ENCODE data around the gene CDK13.

The CDK13 gene

GRCh38 chr7:40024048-40024447, 74.0 kb downstream of the CDK13 start:
- no peak overlapping the region for H3K27ac Mint-ChIP-seq
- H3K4me1 Mint-ChIP-seq = peaks cover 16% of the 10 kb centered on the region
- no peak for ATAC-seq
- no peaks in the 10 kb centered on the region for H3K9me3 Mint-ChIP-seq
- H3K27me3 Mint-ChIP-seq = no peaks in the 10 kb centered on the region
- no peak for DNase-seq
- H3K4me3 Mint-ChIP-seq = no peak overlapping the region

GRCh38 chr7:40024841-40025240, 74.8 kb downstream of the CDK13 start:
- ATAC-seq (no peak), DNase-seq (no peak)
- no peaks in the 10 kb centered on the region for H3K27me3 Mint-ChIP-seq
- peaks cover 16% of the 10 kb centered on the region for H3K4me1 Mint-ChIP-seq
- no peak overlapping the region for H3K4me3 Mint-ChIP-seq
- no peak overlapping the region for H3K27ac Mint-ChIP-seq
- H3K9me3 Mint-ChIP-seq = no peaks in the 10 kb centered on the region

- DNase-seq (no peak), ATAC-seq (no peak)
- no peak overlapping the region for H3K27ac Mint-ChIP-seq
- no peak overlapping the region for H3K4me3 Mint-ChIP-seq
- H3K4me1 Mint-ChIP-seq = peaks cover 24% of the 10 kb centered on the region
- H3K9me3 Mint-ChIP-seq = no peaks in the 10 kb centered on the region
- no peaks in the 10 kb centered on the region for H3K27me3 Mint-ChIP-seq
Measured at GRCh38 chr7:40027545-40027944, 77.5 kb downstream of the CDK13 start.

GRCh38 chr7:40033826-40034225, 83.8 kb downstream of the CDK13 start:
- H3K27ac Mint-ChIP-seq = peak overlapping the region in 1 of 2 donors; percentile 1

GRCh38 chr7:40041456-40041855, 91.4 kb downstream of the CDK13 start:
- DNase-seq = no peak
- H3K4me1 Mint-ChIP-seq = peaks cover 10% of the 10 kb centered on the region
- no peaks in the 10 kb centered on the region for H3K9me3 Mint-ChIP-seq
- ATAC-seq = no peak
- H3K27ac Mint-ChIP-seq = no peak overlapping the region
- H3K27me3 Mint-ChIP-seq = no peaks in the 10 kb centered on the region
- H3K4me3 Mint-ChIP-seq = no peak overlapping the region

More at GRCh38 chr7:40033826-40034225, 83.8 kb downstream of the CDK13 start:
- H3K9me3 Mint-ChIP-seq = no peaks in the 10 kb centered on the region
- no peaks in the 10 kb centered on the region for H3K27me3 Mint-ChIP-seq
- no peak overlapping the region for H3K4me3 Mint-ChIP-seq
- H3K4me1 Mint-ChIP-seq = peaks cover 31% of the 10 kb centered on the region
- no peak for ATAC-seq
- no peak for DNase-seq

GRCh38 chr7:40043164-40043563, 93.1 kb downstream of the CDK13 start:
- DNase-seq (no peak), ATAC-seq (no peak)
- no peaks in the 10 kb centered on the region for H3K9me3 Mint-ChIP-seq
- H3K27ac Mint-ChIP-seq = no peak overlapping the region
- no peaks in the 10 kb centered on the region for H3K4me1 Mint-ChIP-seq
- H3K27me3 Mint-ChIP-seq = no peaks in the 10 kb centered on the region
- H3K4me3 Mint-ChIP-seq = no peak overlapping the region

GRCh38 chr7:40047661-40048060, 97.6 kb downstream of the CDK13 start:
- no peak for ATAC-seq
- H3K9me3 Mint-ChIP-seq = no peaks in the 10 kb centered on the region
- no peak overlapping the region for H3K27ac Mint-ChIP-seq
- no peak overlapping the region for H3K4me3 Mint-ChIP-seq
- DNase-seq = no peak
- H3K27me3 Mint-ChIP-seq = no peaks in the 10 kb centered on the region
- no peaks in the 10 kb centered on the region for H3K4me1 Mint-ChIP-seq

- H3K27me3 Mint-ChIP-seq = no peaks in the 10 kb centered on the region
- no peaks in the 10 kb centered on the region for H3K9me3 Mint-ChIP-seq
- no peak for DNase-seq
- H3K27ac Mint-ChIP-seq = peak overlapping the region in 1 of 2 donors; percentile 13
- no peak for ATAC-seq
- no peaks in the 10 kb centered on the region for H3K4me1 Mint-ChIP-seq
- no peak overlapping the region for H3K4me3 Mint-ChIP-seq
Measured at GRCh38 chr7:40057292-40057691, 107.2 kb downstream of the CDK13 start.

- H3K9me3 Mint-ChIP-seq = no peaks in the 10 kb centered on the region
- DNase-seq (no peak), ATAC-seq (no peak)
- peak overlapping the region in 1 of 2 donors; percentile 72 for H3K27ac Mint-ChIP-seq
- no peak overlapping the region for H3K4me3 Mint-ChIP-seq
- no peaks in the 10 kb centered on the region for H3K4me1 Mint-ChIP-seq
- H3K27me3 Mint-ChIP-seq = no peaks in the 10 kb centered on the region
Measured at GRCh38 chr7:40058026-40058425, 108.0 kb downstream of the CDK13 start.

GRCh38 chr7:40058636-40059035, 108.6 kb downstream of the CDK13 start:
- no peaks in the 10 kb centered on the region for H3K4me1 Mint-ChIP-seq
- H3K27me3 Mint-ChIP-seq = no peaks in the 10 kb centered on the region
- H3K9me3 Mint-ChIP-seq = no peaks in the 10 kb centered on the region
- no peak overlapping the region for H3K4me3 Mint-ChIP-seq
- ATAC-seq (no peak), DNase-seq (no peak)
- H3K27ac Mint-ChIP-seq = no peak overlapping the region

- ATAC-seq = no peak
- Mint-ChIP-seq H3K9me3 (no peaks in the 10 kb centered on the region), H3K27me3 (no peaks in the 10 kb centered on the region), H3K4me1 (no peaks in the 10 kb centered on the region), H3K27ac (no peak overlapping the region), H3K4me3 (no peak overlapping the region)
- DNase-seq = no peak
Measured at GRCh38 chr7:40059057-40059456, 109.0 kb downstream of the CDK13 start.

- no peak overlapping the region for H3K4me3 Mint-ChIP-seq
- no peaks in the 10 kb centered on the region for H3K27me3 Mint-ChIP-seq
- no peaks in the 10 kb centered on the region for H3K9me3 Mint-ChIP-seq
- ATAC-seq (no peak), DNase-seq (no peak)
- no peak overlapping the region for H3K27ac Mint-ChIP-seq
- no peaks in the 10 kb centered on the region for H3K4me1 Mint-ChIP-seq
Measured at GRCh38 chr7:40072268-40072667, 122.2 kb downstream of the CDK13 start.

- no peaks in the 10 kb centered on the region for H3K9me3 Mint-ChIP-seq
- no peak overlapping the region for H3K4me3 Mint-ChIP-seq
- H3K27me3 Mint-ChIP-seq = no peaks in the 10 kb centered on the region
- ATAC-seq = no peak
- no peaks in the 10 kb centered on the region for H3K4me1 Mint-ChIP-seq
- no peak overlapping the region for H3K27ac Mint-ChIP-seq
- DNase-seq = no peak
Measured at GRCh38 chr7:40073239-40073638, 123.2 kb downstream of the CDK13 start.

- no peak overlapping the region for H3K4me3 Mint-ChIP-seq
- peak overlapping the region in 1 of 2 donors; percentile 54 for H3K27ac Mint-ChIP-seq
- H3K27me3 Mint-ChIP-seq = no peaks in the 10 kb centered on the region
- DNase-seq (no peak), ATAC-seq (no peak)
- H3K9me3 Mint-ChIP-seq = no peaks in the 10 kb centered on the region
- no peaks in the 10 kb centered on the region for H3K4me1 Mint-ChIP-seq
Measured at GRCh38 chr7:40077849-40078248, 127.8 kb downstream of the CDK13 start.

- DNase-seq (no peak), ATAC-seq (no peak)
- no peak overlapping the region for H3K27ac Mint-ChIP-seq
- no peak overlapping the region for H3K4me3 Mint-ChIP-seq
- H3K27me3 Mint-ChIP-seq = no peaks in the 10 kb centered on the region
- no peaks in the 10 kb centered on the region for H3K9me3 Mint-ChIP-seq
- H3K4me1 Mint-ChIP-seq = no peaks in the 10 kb centered on the region
Measured at GRCh38 chr7:40092182-40092581, 142.1 kb downstream of the CDK13 start.

GRCh38 chr7:40093631-40094350, 143.7 kb downstream of the CDK13 start:
- Mint-ChIP-seq H3K4me1 (no peaks in the 10 kb centered on the region), H3K27me3 (no peaks in the 10 kb centered on the region), H3K4me3 (no peak overlapping the region), H3K9me3 (no peaks in the 10 kb centered on the region), H3K27ac (no peak overlapping the region)
- ATAC-seq (no peak), DNase-seq (no peak)

- H3K27ac Mint-ChIP-seq = no peak overlapping the region
- H3K4me1 Mint-ChIP-seq = no peaks in the 10 kb centered on the region
- H3K9me3 Mint-ChIP-seq = no peaks in the 10 kb centered on the region
- DNase-seq (no peak), ATAC-seq (no peak)
- H3K4me3 Mint-ChIP-seq = no peak overlapping the region
- H3K27me3 Mint-ChIP-seq = no peaks in the 10 kb centered on the region
Measured at GRCh38 chr7:40095230-40095629, 145.2 kb downstream of the CDK13 start.

Measured in stimulated activated naive CD8-positive, alpha-beta T cell treated with anti-CD3 and anti-CD28 coated beads, Interleukin-15, amount 100 ng/mL, for 72 hours (primary cell).